IMR-90 (cell line): ENCODE measurements around the gene KPNA1. TPM values are rescaled to one million over a fixed set of nuclear protein-coding genes. Genes with fewer than 3 reads are reported as not detected.
A peak's percentile ranks its signal among the peaks of the same experiment; 100 is the strongest.

Source experiments
- ATAC-seq: fragments of 200-7000 bp; cut with Tn5 transposase; 2 replicates; pipeline ENCODE4 v1.9.1; 2020; ENCODE audit warnings: low read depth, mild to moderate bottlenecking, moderate library complexity
- BruUV-seq: library from RNA; stranded (reverse); fragments of 400-500 nt; replicated peaks from 2 replicates; lab custom pipeline; 2021; lab: Mats Ljungman, UMichigan
- CTCF ChIA-PET: fragments of 300-600 bp; formaldehyde crosslinking; extraction: SDS; loops from one replicate; lab custom pipeline; 2021; ENCODE audit warnings: antibody characterized with exemption; lab: Yijun Ruan, JAX
- POLR2A ChIA-PET: fragments of 300-600 bp; sonication (Branson Sonifier 250); formaldehyde crosslinking; loops from one replicate; lab custom pipeline; 2022; ENCODE audit warnings: antibody characterized with exemption; ENCODE audit not compliant: unreplicated experiment; lab: Charles Lee
- DNase-seq: peaks from one replicate; pipeline ENCODE4 v3.0.0; 2013
- H2AFZ ChIP-seq: replicated peaks from 2 replicates; pipeline ENCODE3; 2013; ENCODE audit warnings: low read length, mild to moderate bottlenecking; ENCODE audit not compliant: poor library complexity
- H2AK5ac ChIP-seq: 2 replicates; pipeline ENCODE4 v1.6.1; 2013; ENCODE audit warnings: low read depth, low read length, inconsistent platforms
- H2AK9ac ChIP-seq: replicated peaks from 2 replicates; pipeline ENCODE3; 2013; ENCODE audit warnings: mild to moderate bottlenecking, low read depth, low read length, moderate library complexity; ENCODE audit not compliant: poor library complexity
- H2BK120ac ChIP-seq: 2 replicates; pipeline ENCODE4 v1.6.1; 2013; ENCODE audit warnings: low read depth, low read length, inconsistent platforms
- H2BK15ac ChIP-seq: 3 replicates; pipeline ENCODE4 v1.6.1; 2013; ENCODE audit warnings: low read depth, low read length, inconsistent platforms
- H2BK20ac ChIP-seq: 2 replicates; pipeline ENCODE4 v1.6.1; 2013; ENCODE audit warnings: low read depth, mild to moderate bottlenecking, inconsistent platforms, low read length, moderate library complexity
- H2BK5ac ChIP-seq: 2 replicates; pipeline ENCODE4 v1.6.1; 2013; ENCODE audit warnings: mild to moderate bottlenecking, low read depth, low read length, inconsistent platforms; ENCODE audit not compliant: poor library complexity, severe bottlenecking
- H3K14ac ChIP-seq: replicated peaks from 2 replicates; pipeline ENCODE4 v1.6.1; 2013; ENCODE audit warnings: low read depth, low read length, inconsistent platforms
- H3K18ac ChIP-seq: 2 replicates; pipeline ENCODE4 v1.6.1; 2013; ENCODE audit warnings: low read depth, low read length, control low read depth
- H3K23ac ChIP-seq: 2 replicates; pipeline ENCODE4 v1.6.1; 2013; ENCODE audit warnings: low read depth, low read length, inconsistent platforms
- H3K27ac ChIP-seq: 2 replicates; pipeline ENCODE4 v1.5.1; 2013; ENCODE audit warnings: mild to moderate bottlenecking, control low read depth, low read length; ENCODE audit not compliant: insufficient read depth
- H3K27me3 ChIP-seq: 2 replicates; pipeline ENCODE4 v1.6.1; 2013; ENCODE audit warnings: low read length; ENCODE audit not compliant: control insufficient read depth, insufficient read depth
- H3K36me3 ChIP-seq: 2 replicates; pipeline ENCODE4 v1.6.1; 2013; ENCODE audit warnings: low read length, mixed read lengths; ENCODE audit not compliant: control insufficient read depth, insufficient read depth
- H3K4ac ChIP-seq: 2 replicates; pipeline ENCODE4 v1.6.1; 2013; ENCODE audit warnings: low read depth, low read length, inconsistent platforms
- H3K4me1 ChIP-seq: 2 replicates; pipeline ENCODE4 v1.6.1; 2013; ENCODE audit warnings: low read length, mixed read lengths; ENCODE audit not compliant: control insufficient read depth, insufficient read depth
- H3K4me2 ChIP-seq: 2 replicates; pipeline ENCODE4 v1.6.1; 2013; ENCODE audit warnings: low read depth, mild to moderate bottlenecking, control low read depth, low read length, moderate library complexity
- H3K4me3 ChIP-seq: 2 replicates; pipeline ENCODE4 v1.5.1; 2013; ENCODE audit warnings: low read depth, mild to moderate bottlenecking, control low read depth, low read length, moderate library complexity; ENCODE audit not compliant: insufficient read depth
- H3K56ac ChIP-seq: 2 replicates; pipeline ENCODE4 v1.6.1; 2013; ENCODE audit warnings: low read length, inconsistent platforms; ENCODE audit not compliant: insufficient read depth; ENCODE audit errors: extremely low read depth
- H3K79me1 ChIP-seq, 2 experiments: 2 replicates each; pipeline ENCODE4 v1.6.1; 2013; ENCODE audit warnings: low read length in 2 of 2, inconsistent platforms in 1 of 2, low read depth in 1 of 2
- H3K9ac ChIP-seq: 2 replicates; pipeline ENCODE4 v1.6.1; 2013; ENCODE audit warnings: low read depth, low read length, control low read depth
- H3K9me1 ChIP-seq: 2 replicates; pipeline ENCODE4 v1.6.1; 2013; ENCODE audit warnings: low read length, inconsistent platforms; ENCODE audit not compliant: insufficient read depth
- H3K9me3 ChIP-seq: 2 replicates; pipeline ENCODE4 v1.6.1; 2013; ENCODE audit warnings: low read length; ENCODE audit not compliant: control insufficient read depth, insufficient read depth
- H4K20me1 ChIP-seq: 2 replicates; pipeline ENCODE4 v1.6.1; 2013; ENCODE audit warnings: low read length, inconsistent platforms; ENCODE audit not compliant: insufficient read depth
- H4K5ac ChIP-seq: 2 replicates; pipeline ENCODE4 v1.6.1; 2013; ENCODE audit warnings: mild to moderate bottlenecking, low read depth, low read length, control low read depth
- H4K8ac ChIP-seq, 2 experiments: 2 replicates each; pipeline ENCODE4 v1.6.1; 2013; ENCODE audit warnings: low read depth in 2 of 2, low read length in 2 of 2, control low read depth in 1 of 2, inconsistent platforms in 1 of 2
- H4K91ac ChIP-seq: 2 replicates; pipeline ENCODE4 v1.6.1; 2013; ENCODE audit warnings: low read depth, low read length, inconsistent platforms; ENCODE audit not compliant: insufficient read depth
- CEBPB ChIP-seq: IDR thresholded peaks from 2 replicates; pipeline ENCODE4 v1.6.1; 2012; ENCODE audit warnings: low read depth, low read length, improper control_type of control experiment
- CHD1 ChIP-seq: IDR thresholded peaks from 2 replicates; pipeline ENCODE4 v1.6.1; 2012; ENCODE audit warnings: low read depth, low read length, improper control_type of control experiment
- CTCF ChIP-seq: conservative IDR thresholded peaks from 2 replicates; pipeline ENCODE4 v1.5.1; 2012; ENCODE audit warnings: mild to moderate bottlenecking, low read depth, low read length, improper control_type of control experiment
- FOS ChIP-seq: fragments of 150-350 bp; IDR thresholded peaks from 2 replicates; pipeline ENCODE4 v1.6.1; 2016; ENCODE audit warnings: low read depth, low read length
- MXI1 ChIP-seq: IDR thresholded peaks from 2 replicates; pipeline ENCODE4 v1.6.1; 2012; ENCODE audit warnings: low read depth, mild to moderate bottlenecking, low read length, moderate library complexity, borderline replicate concordance
- NFE2L2 ChIP-seq: fragments of 150-350 bp; IDR thresholded peaks from 2 replicates; pipeline ENCODE4 v1.6.1; 2016; ENCODE audit warnings: low read depth, mild to moderate bottlenecking, low read length
- POLR2A ChIP-seq: IDR thresholded peaks from 2 replicates; pipeline ENCODE4 v1.6.1; 2012; ENCODE audit warnings: mild to moderate bottlenecking, low read depth, low read length
- RAD21 ChIP-seq: IDR thresholded peaks from 2 replicates; pipeline ENCODE4 v1.6.1; 2012; ENCODE audit warnings: low read length, improper control_type of control experiment
- SMC3 ChIP-seq: fragments of 150-350 bp; IDR thresholded peaks from 2 replicates; pipeline ENCODE4 v1.6.1; 2016; ENCODE audit warnings: low read depth, mild to moderate bottlenecking, antibody characterized with exemption, low read length, moderate library complexity
- USF2 ChIP-seq: fragments of 150-350 bp; IDR thresholded peaks from 2 replicates; pipeline ENCODE4 v1.6.1; 2017; ENCODE audit warnings: mild to moderate bottlenecking, antibody characterized with exemption, low read length, low read depth
- WGBS, 2 experiments: methylation state at CpG; one replicate each; pipeline versions ENCODE4 v1.1.5 to v1.1.7; 2013; ENCODE audit warnings: missing lambda C conversion rate in 2 of 2; ENCODE audit not compliant: insufficient read length in 1 of 2; ENCODE audit errors: extremely low coverage in 2 of 2; 5-methylcytosine and 5-hydroxymethylcytosine counted together
- dilution Hi-C: fragments of 300-500 bp; cut with HindIII; formaldehyde crosslinking; loops from one replicate; pipeline ENCODE4 v1.14.3; 2018; ENCODE audit warnings: low sequenced_read_pairs; ENCODE audit not compliant: unreplicated experiment
- in situ Hi-C: fragments of 300-500 bp; cut with MboI; formaldehyde crosslinking; loops from 3 replicates; pipeline ENCODE4 v1.14.3; 2019; ENCODE audit warnings: low sequenced_read_pairs, inconsistent platforms, mixed read lengths
- intact Hi-C: fragments of 100-400 bp; cut with micrococcal nuclease; formaldehyde crosslinking; loops from 2 replicates; pipeline ENCODE4 v1.10.0; 2022
- polyA plus RNA-seq, 3 experiments: library from polyadenylated mRNA; depleted of rRNA; stranded (reverse); fragments of >200 nt; gene quantifications; 2 replicates each; pipeline ENCODE4 v1.2.3, GENCODE V29; 2012; ENCODE audit warnings: low replicate concordance in 1 of 3
- total RNA-seq: library from RNA; depleted of rRNA; stranded (reverse); fragments of >200 nt; gene quantifications from 2 replicates; pipeline ENCODE4 v1.2.3, GENCODE V29; 2012

KPNA1 gene
- total and polyA plus RNA-seq, 2 of the 4 experiments (the other 2 are of a cell fraction): 30.6 to 112 TPM

GRCh38 chr3:122415104-122415744, 99.5 kb downstream of the KPNA1 start (continued):
- TF ChIP-seq FOS: no peak
- no peak for TF ChIP-seq CHD1
- TF ChIP-seq CEBPB: no peak

GRCh38 chr3:122414391-122414790, 100.3 kb downstream of the KPNA1 start:
- Histone ChIP-seq H2BK120ac (no peak overlapping the region), H3K9me1 (peaks cover 3% of the 10 kb centered on the region; the same call in 1 of the 2 replicates), H4K20me1 (no peaks in the 10 kb centered on the region), H4K5ac (no peak overlapping the region), H3K79me1 (peaks cover 23 to 48% of the 10 kb centered on the region in 2 experiments), H4K91ac (no peak overlapping the region), H2AFZ (no peak overlapping the region), H3K18ac (no peak overlapping the region), H3K23ac (no peak overlapping the region), H3K4ac (no peak overlapping the region), H3K14ac (no peak overlapping the region), H2AK5ac (no peak overlapping the region), H3K4me2 (peak overlapping the region; percentile 93; the same call in 1 of the 2 replicates), H3K56ac (no peak overlapping the region), H3K27me3 (no peaks in the 10 kb centered on the region), H2BK5ac (no peak overlapping the region), H4K8ac (no peak overlapping the region), H3K9ac (no peak overlapping the region), H3K4me1 (peaks cover 2% of the 10 kb centered on the region), H3K4me3 (no peak overlapping the region), H2BK15ac (no peak overlapping the region), H3K27ac (no peak overlapping the region), H3K9me3 (no peaks in the 10 kb centered on the region), H2BK20ac (no peak overlapping the region), H2AK9ac (no peak overlapping the region), H3K36me3 (peaks cover 6% of the 10 kb centered on the region)
- in situ Hi-C loops (no loop called here), dilution Hi-C loops (no loop called here), intact Hi-C loops (no loop called here)
- peak; percentile 36 for DNase-seq
- no peak for ATAC-seq
- TF ChIP-seq CTCF: no peak
- TF ChIP-seq RAD21: no peak
- no peak for TF ChIP-seq SMC3
- TF ChIP-seq USF2: no peak
- no peak for TF ChIP-seq NFE2L2
- TF ChIP-seq MXI1: no peak
- no peak for TF ChIP-seq CEBPB
- no peak for TF ChIP-seq POLR2A
- ChIA-PET CTCF (interaction anchor here (0.6 kb wide), 1 partner anchor 133 kb away, joined by 4 read pairs; no protein-coding TSS in a partner anchor), POLR2A (no interaction called here)
- BruUV-seq: no TSS peak
- WGBS, 2 experiments: no CpG with 5 or more reads among the region's 3 CpGs
